ENCODE data around the gene MOBP.
A peak's percentile ranks its signal among the peaks of the same experiment; 100 is the strongest.

The MOBP gene

DNA sequence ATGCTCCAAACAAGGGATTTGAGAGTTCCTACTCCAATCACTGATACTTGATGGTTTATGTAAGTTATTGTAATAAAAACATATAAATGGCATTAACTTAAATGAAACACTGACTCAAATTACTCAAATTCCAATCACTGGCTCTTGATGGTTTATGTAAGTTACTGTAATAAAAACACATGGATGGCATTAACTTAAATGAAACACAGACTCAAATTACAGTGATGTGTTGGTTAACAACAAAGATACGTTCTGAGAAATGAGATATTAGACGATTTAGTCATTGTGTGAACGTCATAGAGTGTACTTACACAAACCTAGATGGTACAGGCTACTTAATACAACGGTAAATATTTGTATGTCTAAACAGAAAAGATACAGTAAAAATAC, 6.6 kb downstream of the MOBP start:
- no peak overlapping the region for H3K4me3 ChIP-seq (replicated peaks; ENCODE audit: low read depth, low read length)
- TF ChIP-seq, protein P1, sequence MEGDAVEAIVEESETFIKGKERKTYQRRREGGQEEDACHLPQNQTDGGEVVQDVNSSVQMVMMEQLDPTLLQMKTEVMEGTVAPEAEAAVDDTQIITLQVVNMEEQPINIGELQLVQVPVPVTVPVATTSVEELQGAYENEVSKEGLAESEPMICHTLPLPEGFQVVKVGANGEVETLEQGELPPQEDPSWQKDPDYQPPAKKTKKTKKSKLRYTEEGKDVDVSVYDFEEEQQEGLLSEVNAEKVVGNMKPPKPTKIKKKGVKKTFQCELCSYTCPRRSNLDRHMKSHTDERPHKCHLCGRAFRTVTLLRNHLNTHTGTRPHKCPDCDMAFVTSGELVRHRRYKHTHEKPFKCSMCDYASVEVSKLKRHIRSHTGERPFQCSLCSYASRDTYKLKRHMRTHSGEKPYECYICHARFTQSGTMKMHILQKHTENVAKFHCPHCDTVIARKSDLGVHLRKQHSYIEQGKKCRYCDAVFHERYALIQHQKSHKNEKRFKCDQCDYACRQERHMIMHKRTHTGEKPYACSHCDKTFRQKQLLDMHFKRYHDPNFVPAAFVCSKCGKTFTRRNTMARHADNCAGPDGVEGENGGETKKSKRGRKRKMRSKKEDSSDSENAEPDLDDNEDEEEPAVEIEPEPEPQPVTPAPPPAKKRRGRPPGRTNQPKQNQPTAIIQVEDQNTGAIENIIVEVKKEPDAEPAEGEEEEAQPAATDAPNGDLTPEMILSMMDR (IDR thresholded peaks at IDR 0.05; ENCODE audit: low read depth, low read length, missing control alignments), result no peak
- peak; percentile 5 for DNase-seq (ENCODE audit: extremely low read depth, low read depth)

DNA sequence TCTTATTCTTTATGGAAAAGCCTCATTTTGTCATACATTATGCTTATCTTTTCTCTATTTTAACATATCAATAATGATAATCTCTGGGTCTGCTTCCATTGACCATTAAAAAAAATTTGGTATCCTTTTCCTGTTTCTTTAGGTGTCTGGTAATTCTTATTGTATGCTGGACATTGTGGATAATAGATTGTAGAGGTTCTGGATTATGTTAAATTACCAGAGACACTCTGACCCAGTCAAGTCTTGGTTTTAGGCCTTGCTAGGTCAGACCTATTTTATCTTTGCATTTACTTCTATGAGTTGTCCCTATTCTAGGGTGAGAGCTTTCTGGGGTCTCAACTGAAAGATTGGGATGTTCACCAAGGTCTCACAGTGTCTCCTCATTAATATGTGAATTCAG, 9.3 kb downstream of the MOBP start:
- TF ChIP-seq, protein P1 (IDR thresholded peaks at IDR 0.05; ENCODE audit: low read depth, low read length, missing control alignments), result no peak
- H3K4me3 ChIP-seq (replicated peaks; ENCODE audit: low read depth, low read length), result no peak overlapping the region
- DNase-seq (ENCODE audit: extremely low read depth, low read depth), result no peak

DNA sequence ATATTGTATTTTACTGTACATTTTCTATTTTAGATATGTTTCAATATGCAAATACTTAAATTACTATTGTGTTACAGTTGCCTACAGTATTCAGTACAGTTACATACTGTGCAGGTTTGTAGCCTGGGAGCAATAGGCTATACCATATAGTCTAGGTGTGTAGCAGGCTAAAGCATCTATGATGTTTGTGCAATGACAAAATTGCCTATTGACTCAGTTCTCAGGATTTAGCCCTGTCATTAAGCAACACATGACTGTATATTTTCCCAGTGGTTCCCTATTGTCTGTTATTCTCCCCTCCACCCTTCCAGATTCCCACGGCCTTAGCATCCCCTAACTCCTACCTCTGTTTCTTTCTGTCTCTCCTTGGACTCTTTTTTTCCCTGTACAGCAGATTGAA, 10.7 kb downstream of the MOBP start:
- TF ChIP-seq, protein P1 (IDR thresholded peaks at IDR 0.05; ENCODE audit: low read depth, low read length, missing control alignments), result no peak
- H3K4me3 ChIP-seq (replicated peaks; ENCODE audit: low read depth, low read length), result no peak overlapping the region
- DNase-seq (ENCODE audit: extremely low read depth, low read depth), result no peak

DNA sequence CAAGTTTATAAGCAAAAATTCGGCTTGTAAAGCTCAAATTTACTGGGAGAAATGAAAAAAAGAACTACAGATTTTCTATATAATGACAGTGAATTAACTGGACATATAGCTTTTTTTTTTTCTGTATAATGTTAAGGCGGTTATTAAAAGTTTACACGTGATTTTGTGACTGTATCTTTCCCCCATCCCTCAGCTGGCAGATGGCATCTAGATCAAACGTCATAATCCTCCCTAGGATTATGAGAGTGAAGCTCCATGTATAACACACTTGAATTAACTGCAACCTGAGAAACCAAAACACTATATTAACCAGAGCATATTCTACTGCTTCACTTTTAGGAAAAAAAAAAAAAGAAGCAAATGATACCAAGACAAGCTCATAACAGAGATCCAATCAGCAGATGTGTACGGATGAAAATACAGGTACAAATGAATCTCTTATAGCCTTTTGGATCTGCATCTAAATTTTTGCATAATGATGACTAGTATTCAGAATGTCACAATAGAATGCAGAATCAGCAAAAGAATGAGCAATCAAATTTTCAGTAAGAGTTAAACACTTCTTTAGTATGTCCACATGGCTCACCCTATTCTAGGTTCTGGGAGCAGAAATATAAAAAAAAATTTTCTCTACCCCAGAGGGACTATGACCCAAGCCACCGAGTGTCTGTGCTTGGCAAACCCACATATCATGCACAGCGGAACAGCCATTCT, 12.4 kb downstream of the MOBP start:
- DNase-seq (ENCODE audit: extremely low read depth, low read depth), result no peak
- H3K4me3 ChIP-seq (replicated peaks; ENCODE audit: low read depth, low read length), result no peak overlapping the region
- TF ChIP-seq, protein P1 (IDR thresholded peaks at IDR 0.05; ENCODE audit: low read depth, low read length, missing control alignments), result no peak

DNA sequence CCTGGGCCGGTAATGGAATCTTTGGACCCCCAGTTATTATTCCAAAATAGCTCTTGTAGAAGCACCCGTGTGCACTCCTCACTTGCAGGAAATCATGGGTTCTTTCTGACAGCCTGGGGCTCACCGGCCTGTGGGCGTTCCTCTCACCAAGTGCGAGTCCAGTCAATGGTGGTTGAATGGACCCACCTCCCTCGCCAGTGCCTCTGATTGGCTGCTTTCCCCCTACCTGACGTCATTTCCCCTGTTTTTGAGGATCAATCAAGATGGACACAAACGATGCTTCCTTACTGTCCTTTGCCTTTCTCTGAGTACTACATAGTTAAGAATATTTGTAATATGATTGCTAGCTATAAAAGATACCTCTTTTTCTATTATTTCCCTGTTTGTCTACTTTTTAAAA, 18.1 kb downstream of the MOBP start:
- TF ChIP-seq, protein P1 (IDR thresholded peaks at IDR 0.05; ENCODE audit: low read depth, low read length, missing control alignments), result no peak
- no peak for DNase-seq (ENCODE audit: extremely low read depth, low read depth)
- H3K4me3 ChIP-seq (replicated peaks; ENCODE audit: low read depth, low read length), result no peak overlapping the region

DNA sequence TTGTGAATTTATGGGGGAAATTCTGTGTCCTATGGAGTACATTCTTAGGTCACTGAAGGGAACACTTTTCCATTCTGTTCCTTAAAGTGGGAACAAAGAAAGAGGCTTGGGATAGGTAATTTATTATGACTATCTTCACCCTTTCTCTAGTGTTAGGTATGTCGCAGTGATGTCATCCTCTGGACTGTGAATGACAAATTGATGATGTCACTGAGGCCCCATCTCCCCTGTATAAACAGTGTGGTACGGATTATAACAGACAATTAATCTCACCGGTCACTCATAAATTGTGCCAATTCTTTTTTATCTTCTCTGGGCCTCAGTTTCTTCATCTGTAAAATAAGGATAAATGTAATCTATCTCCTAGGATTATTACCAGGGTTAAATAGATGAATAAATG, 23.5 kb downstream of the MOBP start:
- no peak overlapping the region for H3K4me3 ChIP-seq (replicated peaks; ENCODE audit: low read depth, low read length)
- DNase-seq (ENCODE audit: extremely low read depth, low read depth), result no peak
- TF ChIP-seq, protein P1 (IDR thresholded peaks at IDR 0.05; ENCODE audit: low read depth, low read length, missing control alignments), result no peak

Data from HFF-Myc (cell line).